Activated T-helper 17 cell treated with anti-CD3 and anti-CD28 coated beads, Interleukin-2, amount 50 U/mL, for 72 hours (primary cell): ENCODE data around the gene ST3GAL4. TPM values are rescaled to one million over a fixed set of nuclear protein-coding genes. Genes with fewer than 3 reads are reported as not detected.

Experiments
- ATAC-seq: fragments of 150-1000 bp; cut with Tn5 transposase; replicated peaks from 2 replicates; pipeline ENCODE4 v1.10.0; 2021; ENCODE audit warnings: mild to moderate bottlenecking, moderate library complexity
- H3K27ac Mint-ChIP-seq: one replicate; pipeline ENCODE4 v1.8.0; 2022; ENCODE audit warnings: mixed read lengths
- H3K27me3 Mint-ChIP-seq: one replicate; pipeline ENCODE4 v1.8.0; 2022; ENCODE audit warnings: mixed read lengths
- H3K36me3 Mint-ChIP-seq: one replicate; pipeline ENCODE4 v1.8.0; 2022; ENCODE audit warnings: low read depth, mild to moderate bottlenecking, mixed read lengths
- H3K4me1 Mint-ChIP-seq: one replicate; pipeline ENCODE4 v1.8.0; 2022; ENCODE audit warnings: mixed read lengths
- H3K4me3 Mint-ChIP-seq: one replicate; pipeline ENCODE4 v1.8.0; 2022; ENCODE audit warnings: mild to moderate bottlenecking, mixed read lengths
- H3K9me3 Mint-ChIP-seq: one replicate; pipeline ENCODE4 v1.8.0; 2022; ENCODE audit warnings: mixed read lengths
- total RNA-seq, 2 donors: library from RNA; stranded (reverse); gene quantifications; one replicate each; pipeline ENCODE4 v1.2.3, GENCODE V29; 2022

ST3GAL4 gene
- total RNA-seq, 2 donors from 2014 or later: 10.0 to 16.2 TPM

DNA sequence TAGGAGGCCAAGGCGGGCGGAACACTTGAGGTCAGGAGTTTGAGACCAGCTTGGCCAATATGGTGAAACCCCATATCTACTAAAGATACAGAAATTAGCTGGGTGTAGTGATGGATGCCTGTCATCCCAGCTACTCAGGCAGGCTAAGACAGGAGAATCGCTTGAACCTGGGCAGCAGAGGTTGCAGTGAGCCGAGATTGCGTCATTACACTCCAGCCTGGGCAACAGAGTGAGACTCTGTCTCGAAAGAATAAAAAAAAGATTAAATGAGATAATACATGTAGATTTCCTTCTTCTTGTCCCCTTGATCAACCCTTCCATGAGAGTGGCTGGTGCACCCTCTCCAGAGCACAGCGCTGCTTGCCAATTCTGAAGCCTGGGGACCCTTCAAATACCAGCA is 106.9 kb downstream of the ST3GAL4 start:
- Mint-ChIP-seq H3K4me1 (peaks cover 7% of the 10 kb centered on the region), H3K36me3 (no peaks in the 10 kb centered on the region), H3K4me3 (no peak overlapping the region), H3K9me3 (no peaks in the 10 kb centered on the region), H3K27me3 (peaks cover 16% of the 10 kb centered on the region), H3K27ac (no peak overlapping the region)
- ATAC-seq: no peak

Other genes with a start within 250 kb of the ST3GAL4 start
- gene RPUSD4, start 144.0 kb upstream of the ST3GAL4 start, total RNA-seq: 10 to 100 TPM; 33.8 to 50.8 TPM
- 10 to 100 TPM in 1 of 2 donors, 1 to 10 TPM in 1; 6.5 to 12.5 TPM for gene FAM118B, start 143.9 kb upstream of the ST3GAL4 start, total RNA-seq
- gene SRPRA, start 86.8 kb upstream of the ST3GAL4 start, total RNA-seq: 100 to 1,000 TPM in 1 of 2 donors, 10 to 100 TPM in 1; 92.5 to 142 TPM
- 10 to 100 TPM; 34.6 to 47.1 TPM for gene FOXRED1, start 86.5 kb upstream of the ST3GAL4 start, total RNA-seq
- 10 to 100 TPM; 11.1 to 12.0 TPM for gene TIRAP, start 72.6 kb upstream of the ST3GAL4 start, total RNA-seq
- gene DCPS, start 51.6 kb upstream of the ST3GAL4 start, total RNA-seq: 10 to 100 TPM; 28.1 to 47.5 TPM